HT-29 (cell line): ENCODE results near the gene LECT2. TPM values are rescaled to one million over a fixed set of nuclear protein-coding genes. Genes with fewer than 3 reads are reported as not detected.

Source experiments
- DNase-seq: peaks from one replicate; pipeline ENCODE4 v3.0.0-alpha.2; 2015; ENCODE audit warnings: low spot score
- total RNA-seq: library from RNA; depleted of rRNA; stranded (reverse); fragments of >200 nt; shearing (Covaris generic); gene quantifications from 2 replicates; pipeline ENCODE4 v1.2.3, GENCODE V29; 2014; rRNA removed

Gene LECT2
- total RNA-seq, 1 experiment from 2014 or later: not detected

DNA sequence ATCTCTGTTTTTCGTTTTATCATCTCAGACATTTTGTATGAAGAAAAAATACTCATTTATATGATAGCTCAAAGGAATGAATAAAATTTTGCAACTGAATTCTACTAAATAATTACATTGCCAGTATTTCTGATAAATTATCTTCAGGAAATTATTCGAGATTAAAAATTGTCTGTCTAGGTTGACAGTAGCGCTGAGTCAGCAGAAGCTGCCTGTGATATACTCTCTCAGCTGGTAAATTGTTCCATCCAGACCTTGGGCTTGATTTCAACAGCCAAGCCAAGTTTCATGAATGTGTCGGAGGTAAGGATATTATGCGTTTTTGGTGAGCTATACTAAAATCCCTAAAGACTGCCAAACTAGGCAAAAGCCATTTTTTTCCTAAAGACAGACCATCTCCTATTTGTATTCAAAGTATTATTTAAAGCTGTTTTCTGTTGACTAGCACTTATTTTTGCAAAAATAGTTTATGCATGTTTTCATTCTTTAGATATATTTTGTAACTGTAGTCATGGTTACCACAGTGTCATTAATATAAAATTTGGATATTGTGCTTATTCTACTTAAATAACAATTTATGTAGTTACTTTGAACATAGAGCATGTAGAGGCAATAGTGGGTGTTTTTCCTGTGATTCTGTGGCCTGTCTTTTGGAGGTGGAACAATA is 17.4 kb downstream of the LECT2 start:
- no peak for DNase-seq

DNA sequence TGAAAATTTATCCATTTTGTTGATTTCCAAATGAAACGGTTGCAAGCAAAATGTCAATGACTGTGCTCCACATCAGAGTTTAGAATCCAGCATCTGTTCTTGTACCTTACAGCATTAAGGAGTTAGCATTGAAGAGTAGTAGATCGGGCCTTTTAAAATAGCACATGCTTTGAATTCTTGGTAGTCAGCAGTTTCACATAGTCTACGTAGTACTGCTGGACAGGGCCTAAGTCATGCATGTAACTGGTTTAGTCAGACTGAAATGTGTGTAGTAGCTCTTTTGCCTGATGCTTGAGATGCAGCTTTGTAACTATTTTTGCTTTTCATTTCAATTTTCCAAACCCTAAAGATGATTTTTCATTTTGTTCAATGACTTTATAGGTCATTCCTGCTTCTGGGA is 19.8 kb downstream of the LECT2 start:
- no peak for DNase-seq

DNA sequence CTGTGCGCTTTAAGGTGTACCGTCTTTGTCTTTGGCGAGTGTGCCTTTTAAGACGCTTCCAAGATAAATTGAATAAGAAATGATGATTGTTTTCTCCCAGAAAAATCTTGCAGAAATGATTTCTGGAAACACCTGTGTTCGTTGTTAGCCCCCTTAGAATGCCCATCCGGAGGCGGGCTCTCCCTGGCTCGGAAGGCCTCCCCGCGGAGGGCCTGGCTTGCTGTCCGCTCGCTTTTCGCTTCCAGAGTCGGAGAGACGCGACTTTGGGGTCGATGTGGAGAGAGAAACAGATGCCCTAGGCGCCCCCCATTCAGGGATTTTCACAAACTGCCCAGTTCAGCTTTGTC is 23.9 kb downstream of the LECT2 start:
- DNase-seq: no peak

DNA sequence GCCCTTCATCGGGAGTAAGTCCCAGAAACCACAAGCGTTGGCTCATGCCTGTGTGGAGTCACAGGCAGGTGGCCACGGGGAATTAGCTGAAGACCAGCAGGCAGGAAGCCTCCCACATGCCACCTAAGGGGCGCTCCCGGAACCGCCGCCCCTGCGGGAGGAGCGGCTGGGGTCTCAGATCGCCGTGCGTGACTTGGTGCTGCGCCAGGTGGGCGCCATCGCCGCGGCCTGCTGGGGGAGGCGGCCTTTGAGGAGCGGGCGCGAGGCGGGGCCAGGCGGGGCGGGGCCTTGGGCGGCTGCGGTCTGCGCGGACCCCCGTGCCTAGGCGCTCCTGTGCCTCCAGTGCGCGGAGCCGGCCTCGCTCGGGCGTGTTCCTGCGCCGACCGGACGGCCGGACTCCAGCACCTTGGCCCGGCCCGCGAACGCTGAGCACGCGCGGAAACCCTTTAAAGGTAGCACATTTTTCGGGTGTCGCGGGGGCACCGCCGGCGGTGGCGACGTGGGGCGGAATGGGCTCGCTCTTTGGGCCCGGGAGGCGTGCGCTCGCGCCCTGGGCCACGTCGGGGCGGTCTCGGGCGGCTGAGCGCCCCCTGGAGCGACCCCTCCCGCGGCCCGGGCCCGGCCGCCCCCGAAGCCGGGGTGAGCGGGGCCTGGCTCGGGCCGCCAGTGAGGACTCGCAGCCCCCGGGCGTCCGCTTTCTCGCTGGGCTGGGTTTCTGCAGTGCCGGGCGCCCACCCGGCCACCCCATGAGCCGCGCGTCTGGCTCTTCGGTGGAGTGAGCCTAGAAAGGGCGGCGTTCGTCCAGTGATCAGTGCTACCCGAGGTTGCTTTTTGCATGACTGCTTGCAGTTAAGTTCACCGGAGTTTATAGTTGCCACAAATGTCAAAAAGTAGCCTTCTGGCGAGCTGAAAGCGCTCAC is 24.5 kb downstream of the LECT2 start:
- DNase-seq: no peak

DNA sequence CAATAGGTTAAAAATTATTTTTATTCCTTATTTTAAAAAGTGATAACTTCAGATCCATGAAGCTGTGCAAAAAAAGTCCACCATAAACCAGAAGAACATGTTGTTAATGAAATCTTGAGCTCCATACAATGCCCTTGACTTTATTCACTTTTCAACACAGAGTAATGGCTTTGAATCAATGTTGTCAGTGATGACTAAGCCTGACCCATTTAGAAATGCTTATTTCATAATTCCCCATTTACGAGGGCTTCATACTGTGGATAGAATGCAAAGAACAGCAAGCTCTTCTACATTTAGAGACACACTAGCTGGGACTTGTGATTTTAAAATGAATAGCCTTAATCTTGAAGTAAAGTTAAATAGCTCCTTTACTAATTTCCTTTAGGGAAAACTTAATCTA is 33.4 kb downstream of the LECT2 start:
- DNase-seq: no peak

DNA sequence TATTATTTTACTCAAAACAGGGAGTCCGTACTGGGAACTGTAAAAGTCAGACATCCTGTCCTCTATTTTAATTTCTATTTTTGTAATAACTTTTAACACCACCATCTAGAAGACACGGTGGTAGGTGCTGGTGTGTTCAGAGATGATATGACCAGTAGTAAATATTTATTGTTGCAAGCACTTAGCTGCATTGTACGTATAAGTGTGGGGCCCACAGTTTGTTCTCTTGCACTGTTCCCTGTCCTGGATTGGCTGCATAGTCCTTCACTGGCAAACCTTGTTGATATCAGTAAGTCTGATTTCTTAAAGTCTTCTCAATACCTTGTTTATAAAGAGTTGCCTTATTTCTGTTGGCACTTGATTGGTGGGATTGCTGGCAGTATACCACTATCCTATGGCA is 34.6 kb downstream of the LECT2 start:
- no peak for DNase-seq

DNA sequence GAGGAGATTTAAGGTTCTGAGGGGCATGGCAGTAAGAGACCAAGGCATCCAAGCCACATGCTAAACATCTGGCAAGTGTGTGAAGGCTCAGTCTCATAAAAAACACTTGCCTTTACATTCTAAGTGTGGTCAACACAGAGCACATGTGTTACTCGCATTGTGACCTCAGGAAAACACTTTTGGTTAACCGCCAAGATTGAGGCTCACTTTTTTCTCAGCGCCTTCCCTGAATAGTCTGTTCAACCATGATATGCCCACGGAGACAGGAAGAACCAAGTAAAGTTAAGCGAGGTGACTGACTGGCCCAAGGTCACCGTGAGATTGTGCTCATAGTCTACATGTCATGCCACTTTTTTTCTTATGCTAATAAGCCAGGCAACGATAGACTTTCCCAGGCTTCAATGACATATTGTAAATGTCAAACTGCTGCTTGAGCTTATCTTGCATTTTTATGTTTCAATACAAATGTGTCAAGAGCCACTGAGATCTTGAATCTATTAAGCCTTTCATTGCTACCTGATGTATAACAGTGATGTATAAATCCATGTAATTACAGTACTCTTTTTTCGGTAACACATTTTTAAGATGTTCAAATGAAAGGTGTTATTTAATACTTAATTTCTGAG is 38.0 kb downstream of the LECT2 start:
- DNase-seq: no peak

DNA sequence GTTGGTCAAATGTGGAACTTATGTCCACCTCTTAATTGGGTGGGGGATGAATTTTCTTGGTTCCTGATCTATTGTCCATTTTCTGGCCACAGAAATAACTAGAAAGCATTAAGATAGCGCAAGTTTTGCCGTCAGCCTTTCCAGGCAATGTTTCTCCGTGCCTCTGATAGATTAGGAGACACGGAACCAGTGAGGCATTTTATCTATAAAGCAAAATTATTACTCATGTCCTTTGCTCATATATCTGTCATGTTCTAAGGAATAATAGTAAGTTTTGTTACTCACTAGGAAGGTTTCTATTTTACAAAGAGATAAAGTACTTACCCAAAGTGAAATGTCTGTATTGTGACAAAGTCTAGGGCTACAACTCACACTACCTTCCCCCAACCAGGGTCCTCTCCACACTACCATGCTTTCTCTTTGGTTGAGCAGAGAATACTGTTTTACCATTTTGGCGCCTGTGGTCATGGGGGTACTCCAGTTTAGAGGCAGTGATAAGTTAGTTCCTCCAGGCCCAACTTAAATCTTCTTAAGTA is 39.2 kb downstream of the LECT2 start:
- no peak for DNase-seq

DNA sequence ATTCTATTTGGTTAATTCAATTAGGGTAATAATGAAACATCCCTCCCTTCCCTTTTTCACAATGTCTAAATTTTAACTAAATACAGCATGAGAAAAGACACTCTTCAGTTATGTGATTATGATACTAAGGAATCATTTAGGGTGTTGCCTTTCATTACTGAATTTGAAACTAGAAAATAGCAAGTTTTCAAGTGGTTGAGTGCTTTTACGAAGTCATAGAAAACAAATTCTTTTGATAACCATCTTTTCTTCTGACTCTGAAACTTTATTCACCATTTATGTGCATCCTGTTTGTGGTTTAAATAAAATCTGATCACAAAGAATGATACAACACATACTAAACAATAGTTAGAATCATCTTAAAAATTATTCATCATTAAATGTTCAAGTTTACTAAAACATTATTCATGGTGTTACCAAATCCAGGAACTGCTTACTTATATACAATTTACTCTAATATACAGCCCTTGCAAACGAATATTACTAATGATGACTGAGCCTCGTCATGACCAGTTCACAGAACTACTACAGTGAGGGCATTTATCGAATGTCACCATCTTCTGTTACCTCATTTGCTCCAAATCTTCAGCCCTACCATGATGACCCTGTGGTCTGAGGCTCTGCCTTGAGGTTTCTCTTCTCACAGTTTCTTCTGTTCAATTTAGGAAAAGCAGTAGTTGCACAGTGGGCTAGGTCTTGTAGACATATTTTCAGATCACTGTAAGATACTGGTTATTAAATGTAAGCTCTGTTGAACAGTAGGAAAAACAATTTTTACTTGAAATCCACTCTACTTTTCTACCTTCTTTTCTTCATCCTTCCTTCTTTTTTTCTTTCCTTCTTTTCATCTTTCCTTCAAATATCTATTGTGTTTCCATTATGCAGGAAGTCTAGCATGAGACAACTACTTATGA is 40.8 kb downstream of the LECT2 start:
- no peak for DNase-seq

DNA sequence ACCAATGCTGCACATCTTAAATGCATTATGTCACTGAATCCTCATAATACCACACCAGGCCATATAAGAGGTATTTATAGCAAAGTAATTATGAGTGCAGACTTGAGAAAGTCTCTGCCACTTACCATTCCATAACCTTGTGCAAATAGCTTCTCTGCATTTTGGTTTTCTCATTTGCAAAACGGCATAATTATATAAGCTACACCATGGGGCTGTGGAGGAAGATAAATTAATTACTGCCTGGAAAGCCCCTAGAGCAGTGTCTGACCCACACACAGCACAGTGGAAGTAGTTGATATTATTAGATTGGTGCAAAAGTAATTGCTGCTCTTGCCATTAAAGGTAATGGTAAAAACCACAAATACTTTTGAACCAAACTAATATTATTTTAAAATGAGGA is 49.6 kb downstream of the LECT2 start:
- no peak for DNase-seq

DNA sequence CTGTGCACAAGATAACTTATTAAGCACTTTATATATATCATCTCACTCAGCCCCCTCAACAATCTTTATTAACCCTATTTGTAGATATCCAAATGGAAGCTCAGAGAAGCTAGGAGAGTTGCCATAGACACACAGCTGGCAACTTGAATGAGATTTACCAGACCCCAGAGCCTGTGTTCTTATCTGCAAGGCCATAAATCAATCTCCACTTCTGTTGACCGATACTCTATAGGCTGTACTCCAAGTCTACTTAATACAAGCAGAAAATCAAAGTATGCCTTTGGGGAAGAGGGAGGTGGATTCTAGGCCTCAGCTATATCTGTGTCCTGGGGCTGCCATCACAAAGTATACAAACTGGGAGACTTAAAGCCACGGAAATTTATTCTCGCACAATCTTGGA is 53.1 kb downstream of the LECT2 start:
- no peak for DNase-seq

DNA sequence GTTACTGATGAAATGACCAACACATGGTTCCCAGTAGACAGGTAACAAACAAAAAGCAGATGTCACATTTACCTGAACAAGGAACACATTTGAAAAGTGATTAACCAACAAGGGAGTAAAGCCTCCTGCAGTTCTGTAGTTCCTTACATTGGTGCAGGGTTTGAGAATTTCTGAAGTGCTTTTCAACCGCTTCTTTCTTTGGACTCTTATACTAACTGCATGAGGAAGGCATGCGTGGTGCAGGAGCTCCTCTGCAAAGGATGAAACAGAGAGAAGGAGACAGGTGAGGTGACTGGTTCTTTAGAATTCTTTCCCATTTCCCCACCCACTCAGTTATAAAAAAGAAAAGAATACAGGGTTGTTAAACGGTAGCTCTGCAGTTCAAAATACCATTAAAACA is 54.5 kb downstream of the LECT2 start:
- no peak for DNase-seq

DNA sequence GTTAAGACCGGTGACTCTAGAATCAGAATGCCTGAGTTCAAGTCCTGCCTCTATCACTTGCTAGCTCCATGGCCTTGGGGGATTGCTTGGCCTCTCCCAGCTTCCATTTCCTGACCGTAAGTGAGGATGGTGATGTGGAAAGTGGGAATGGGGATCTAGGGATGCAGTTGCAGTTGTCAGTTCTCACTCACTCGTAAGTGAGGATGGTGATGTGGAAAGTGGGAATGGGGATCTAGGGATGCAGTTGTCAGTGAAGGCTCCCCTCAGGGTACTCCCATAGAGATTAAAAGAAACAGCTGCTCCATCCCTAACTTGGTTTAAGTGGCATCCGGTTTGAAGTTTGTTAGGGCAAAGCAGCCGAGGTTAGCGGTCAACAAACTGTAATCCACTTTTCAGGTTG is 56.1 kb downstream of the LECT2 start:
- DNase-seq: no peak

Other genes with a start within 250 kb of the LECT2 start
- gene SLC25A48, start 120.3 kb downstream of the LECT2 start, total RNA-seq: not detected in 2 replicates
- not detected in 2 replicates for gene IL9, start 59.1 kb downstream of the LECT2 start, total RNA-seq
- gene TGFBI, start 74.0 kb upstream of the LECT2 start, total RNA-seq: 33.6 and 37.2 TPM in 2 replicates
- gene SMAD5, start 177.9 kb upstream of the LECT2 start, total RNA-seq: 12.4 and 14.5 TPM in 2 replicates
- gene SMIM32, start 238.2 kb upstream of the LECT2 start, total RNA-seq: not detected in 2 replicates